HG03521 (cell line): ENCODE measurements around the gene EVI5.
"Not testable (repeated sequence)": the region's sequence is repeated elsewhere in the genome, so short reads cannot be mapped to it uniquely, and the experiment has no call there.

Experiments
- ATAC-seq: cut with Tn5 transposase; IDR thresholded peaks from one replicate; pipeline ENCODE4 v1.9.1; 2021; ENCODE audit warnings: mild to moderate bottlenecking, moderate library complexity; ENCODE audit not compliant: unreplicated experiment

EVI5 gene

DNA sequence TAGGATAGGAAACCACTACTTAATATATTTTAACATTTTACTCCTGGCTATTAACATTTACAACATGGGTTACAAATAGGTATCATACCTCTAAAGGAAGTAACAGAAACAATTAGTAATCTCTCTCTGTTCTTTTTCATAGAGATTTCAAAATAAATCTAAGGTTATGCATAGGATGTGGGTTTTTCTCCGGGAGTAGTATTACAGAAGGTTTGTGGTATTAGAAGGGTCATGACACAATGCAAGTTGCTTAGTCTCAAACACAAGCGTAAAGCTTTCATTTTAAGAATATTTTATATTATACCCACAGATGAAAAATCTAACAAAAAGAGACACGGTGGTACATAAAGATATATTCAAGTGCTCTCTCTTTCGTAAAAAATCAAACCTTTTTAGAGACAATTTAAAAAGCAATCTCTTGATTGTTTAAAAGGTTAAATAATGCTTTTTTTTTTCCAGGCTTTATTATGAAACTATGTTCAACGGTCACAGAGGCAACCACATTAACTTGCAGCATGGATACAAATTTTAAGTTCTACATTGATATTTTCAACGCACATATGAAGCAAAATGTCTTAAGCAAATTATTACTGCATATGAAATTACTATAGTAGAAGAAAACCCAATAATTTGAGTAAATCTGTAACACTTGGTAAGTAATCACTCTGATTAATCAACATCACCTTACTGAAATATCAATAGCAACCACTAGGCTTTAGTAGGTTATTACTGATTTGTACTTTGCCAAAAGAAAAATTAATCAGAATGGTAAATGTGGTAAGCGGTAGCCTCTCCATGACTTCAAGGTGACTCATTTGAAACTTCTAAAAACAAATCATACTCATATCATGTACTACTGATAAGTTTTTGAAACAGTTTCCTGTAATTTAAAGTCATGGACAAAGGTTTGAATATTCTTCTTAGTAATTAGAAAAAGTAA lies 200.8 kb downstream of the EVI5 start:
- peak; percentile 75 for ATAC-seq

DNA sequence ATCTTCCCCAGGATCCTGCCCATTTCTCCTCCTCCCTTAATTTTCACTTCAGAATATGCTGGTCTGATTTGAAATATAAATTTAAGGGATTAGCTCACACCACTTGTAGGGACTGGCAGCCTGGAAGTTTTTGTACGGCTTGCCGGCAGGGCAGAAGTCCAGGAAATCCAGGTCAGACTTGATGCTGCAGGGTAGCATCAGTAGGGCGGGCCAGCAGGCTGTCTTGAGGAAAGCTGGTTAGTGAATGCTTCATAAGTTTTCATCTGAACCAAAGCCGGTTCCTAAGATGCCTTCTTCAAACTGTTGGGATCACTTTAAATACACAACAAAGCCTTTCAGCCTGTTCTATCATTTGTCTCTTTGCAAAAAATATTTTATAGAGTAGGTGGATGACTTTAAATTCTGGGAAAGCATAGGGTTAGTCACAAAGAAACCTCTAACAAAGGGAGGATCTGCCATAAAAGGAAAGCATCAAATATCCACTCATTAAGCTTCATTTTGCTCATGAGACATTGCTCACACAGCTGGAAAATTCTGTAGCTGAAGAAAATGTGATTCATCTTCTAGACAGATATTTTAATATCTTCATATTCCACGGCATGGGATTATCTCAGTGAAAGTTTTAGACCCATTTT lies 207.5 kb downstream of the EVI5 start:
- ATAC-seq, result no peak

GRCh38 chr1:92575123-92575522 lies 209.8 kb downstream of the EVI5 start:
- ATAC-seq, result no peak

GRCh38 chr1:92572520-92572919 lies 212.4 kb downstream of the EVI5 start:
- ATAC-seq, result no peak

DNA sequence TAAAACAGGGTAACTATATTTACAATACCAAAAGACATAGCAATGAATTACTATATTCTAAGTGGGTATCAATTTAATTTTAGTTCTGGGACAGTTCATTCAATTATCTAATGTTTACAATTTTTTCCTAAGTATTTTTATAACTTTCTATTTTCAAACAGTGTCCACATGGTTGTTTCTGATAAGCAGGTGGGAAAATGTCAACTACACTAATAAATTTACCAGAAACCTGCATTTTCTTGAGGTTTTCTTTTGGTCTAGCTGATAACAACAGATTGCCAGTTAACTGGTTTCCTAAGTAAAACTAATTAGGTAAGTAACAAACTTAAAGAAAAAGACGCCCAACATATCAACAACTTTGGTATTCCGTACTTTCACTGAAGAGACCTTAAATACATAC lies 213.3 kb downstream of the EVI5 start:
- ATAC-seq, result no peak

DNA sequence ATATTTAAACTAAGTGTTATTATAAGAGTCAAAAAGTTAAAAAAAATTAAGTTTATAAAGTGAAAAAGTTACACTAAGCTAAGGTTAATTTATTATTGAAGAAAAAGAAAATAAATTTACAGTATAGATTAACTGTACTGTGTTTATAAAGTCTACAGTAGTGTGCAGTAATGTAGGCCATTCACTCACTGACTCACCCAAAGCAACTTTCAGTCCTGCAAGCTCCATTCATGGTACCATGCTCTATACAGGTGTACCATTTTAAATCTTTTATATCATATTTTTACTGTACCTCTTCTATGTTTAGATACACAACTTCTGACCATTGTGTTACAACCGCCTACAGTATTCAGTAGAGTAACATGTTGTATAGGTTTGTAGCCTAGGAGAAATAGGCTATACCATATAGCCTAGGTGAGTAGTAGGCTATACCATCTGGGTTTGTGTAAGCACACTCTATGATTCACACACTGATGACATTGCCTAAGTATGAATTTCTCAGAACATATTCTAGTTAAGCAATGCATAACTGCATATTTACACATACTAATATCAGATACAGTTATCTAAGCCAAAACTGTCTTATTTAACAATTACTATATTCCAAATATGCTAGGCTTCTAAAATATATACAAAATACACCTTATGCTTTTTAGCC lies 217.6 kb downstream of the EVI5 start:
- no peak for ATAC-seq

GRCh38 chr1:92563457-92564216 lies 221.3 kb downstream of the EVI5 start:
- ATAC-seq, result peak; percentile 92

DNA sequence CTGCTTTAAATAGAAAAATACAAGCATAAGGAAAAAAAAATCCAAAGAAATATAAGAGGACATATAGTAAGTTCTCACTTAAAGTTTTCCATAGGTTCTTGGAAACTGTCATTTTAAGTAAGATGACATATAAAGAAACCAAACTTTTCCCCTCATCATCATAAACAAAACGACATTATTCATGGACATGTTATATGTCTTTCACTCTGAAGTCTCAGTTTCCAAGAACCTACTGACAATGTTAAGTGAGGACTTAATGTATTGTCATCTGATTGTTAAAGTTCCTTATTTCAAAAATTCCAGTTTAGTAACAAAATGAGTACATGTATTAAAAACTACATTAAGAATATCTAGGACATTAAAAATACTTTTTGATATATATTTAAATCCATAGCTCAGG lies 228.6 kb downstream of the EVI5 start:
- no peak for ATAC-seq

DNA sequence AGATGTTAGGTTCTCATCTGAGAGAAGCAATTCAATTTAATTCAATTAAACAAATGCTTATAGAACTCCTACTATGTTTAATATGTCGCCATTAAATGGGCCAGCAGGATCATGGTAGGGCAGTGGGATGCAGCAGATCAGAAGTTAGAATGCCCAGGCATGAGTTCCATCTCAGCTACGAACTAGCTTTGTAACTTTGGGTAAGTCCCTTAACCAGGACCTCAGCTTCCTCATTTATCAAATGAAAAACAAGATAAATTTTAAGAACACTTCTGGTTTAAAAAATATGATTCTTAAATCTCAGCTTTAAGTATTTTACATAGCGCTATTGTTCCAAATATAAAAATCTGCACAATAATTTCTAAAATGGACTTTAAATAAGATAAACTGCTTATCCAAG lies 230.7 kb downstream of the EVI5 start:
- ATAC-seq, result no peak

DNA sequence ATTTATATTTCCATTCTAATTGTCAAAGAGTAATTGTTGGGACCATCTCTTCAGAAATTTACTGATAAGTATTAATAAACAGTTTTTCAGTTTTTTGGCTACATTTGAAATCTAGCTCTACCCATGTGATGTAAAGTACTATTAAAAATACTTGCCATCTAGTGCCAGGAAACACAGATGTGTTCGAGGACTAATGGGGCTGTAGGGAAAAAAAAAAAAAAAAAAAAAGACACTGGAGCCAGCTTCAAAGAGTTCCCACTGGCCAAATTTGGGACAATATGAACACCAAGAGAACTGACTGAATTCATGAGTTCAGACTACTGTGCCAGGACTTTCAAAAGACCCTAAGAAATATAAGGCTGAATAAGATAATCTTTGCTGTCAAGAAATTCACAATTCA lies 233.0 kb downstream of the EVI5 start:
- ATAC-seq, result no peak

GRCh38 chr1:92544756-92545165 lies 240.1 kb downstream of the EVI5 start:
- no peak for ATAC-seq

- ATAC-seq, result no peak
Measured at GRCh38 chr1:92543131-92544055, 241.5 kb downstream of the EVI5 start.

DNA sequence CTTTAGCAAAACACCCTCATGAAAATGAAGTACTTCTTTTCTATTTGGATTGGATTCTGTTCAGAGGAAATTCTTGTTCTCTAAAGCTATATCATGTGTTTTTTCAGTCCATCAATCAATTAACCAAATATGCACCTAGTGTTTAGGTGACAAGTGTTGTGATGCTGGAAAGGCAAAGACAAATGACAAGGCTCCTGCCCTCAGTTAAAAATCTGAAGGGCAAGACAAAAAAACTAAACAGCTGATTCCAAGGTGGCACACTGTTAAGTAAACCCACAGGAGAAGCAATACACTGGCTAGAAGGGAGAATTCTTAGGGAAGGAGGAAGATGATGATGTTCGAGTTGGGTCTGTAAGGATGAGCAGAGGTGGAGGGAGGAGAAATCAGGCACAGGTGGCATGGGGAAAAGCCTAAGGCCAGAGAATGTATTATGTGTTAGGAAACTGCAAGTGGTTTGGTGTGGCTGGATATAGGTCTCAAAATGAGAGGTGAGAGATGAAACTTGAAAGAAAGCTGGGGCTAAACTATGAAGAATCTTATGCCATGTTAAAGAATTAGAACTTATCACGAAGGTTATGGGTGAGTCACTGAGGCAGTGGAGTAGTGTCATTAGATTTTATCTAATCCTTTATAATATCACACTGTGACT lies 246.4 kb downstream of the EVI5 start:
- ATAC-seq, result peak; percentile 50

DNA sequence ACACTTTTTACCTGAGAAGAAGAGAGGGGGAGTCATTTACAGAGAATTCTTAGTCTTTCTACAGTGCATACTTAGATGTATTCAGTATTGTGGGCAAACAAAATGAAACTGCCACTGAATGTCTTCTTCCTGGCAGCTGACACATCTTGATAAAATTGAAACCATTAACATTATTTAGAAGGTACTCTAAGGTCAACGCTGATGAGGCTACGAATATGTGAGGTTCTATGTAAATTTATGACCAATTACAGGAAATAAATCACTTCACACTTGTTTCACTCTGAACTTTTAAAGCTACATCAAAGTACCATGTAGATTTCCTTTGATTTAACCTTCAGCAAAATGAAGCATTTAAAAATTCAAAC lies 246.9 kb downstream of the EVI5 start:
- peak; percentile 60 for ATAC-seq

GRCh38 chr1:92536980-92537884 lies 247.7 kb downstream of the EVI5 start:
- ATAC-seq, result peak; percentile 55

GRCh38 chr1:92536211-92536979 lies 248.5 kb downstream of the EVI5 start:
- no peak for ATAC-seq

DNA sequence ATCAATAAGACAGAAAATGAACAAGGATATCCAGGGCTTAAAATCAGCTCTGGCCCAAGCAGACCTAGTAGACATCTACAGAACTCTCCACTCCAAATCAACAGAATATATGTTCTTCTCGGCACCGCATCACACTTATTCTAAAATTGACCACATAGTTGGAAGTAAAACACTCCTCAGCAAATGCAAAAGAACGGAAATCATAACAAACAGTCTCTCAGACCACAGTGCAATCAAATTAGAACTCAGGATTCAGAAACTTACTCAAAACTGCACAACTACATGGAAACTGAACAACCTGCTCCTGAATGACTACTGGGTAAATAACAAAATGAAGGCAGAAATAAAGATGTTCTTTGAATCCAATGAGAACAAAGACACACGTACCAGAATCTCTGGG lies 252.5 kb downstream of the EVI5 start:
- ATAC-seq, result not testable (repeated sequence)

GRCh38 chr1:92531939-92532338 lies 253.0 kb downstream of the EVI5 start:
- ATAC-seq, result not testable (repeated sequence)
